ENCODE results near the gene TYR. TPM values are rescaled to one million over a fixed set of nuclear protein-coding genes. Genes with fewer than 3 reads are reported as not detected.
"Not testable (repeated sequence)": the region's sequence is repeated elsewhere in the genome, so short reads cannot be mapped to it uniquely, and the experiment has no call there.

TYR gene
- total RNA-seq, 1 donor from 2014 or later, result not detected

- H3K9me3 ChIP-seq (replicated peaks); H3K27ac ChIP-seq (replicated peaks); intact Hi-C loops (cut with micrococcal nuclease); DNase-seq; H3K4me3 ChIP-seq; H3K27me3 ChIP-seq (ENCODE audit: low read depth); H3K36me3 ChIP-seq; H3K4me1 ChIP-seq: not testable (repeated sequence)
- TF ChIP-seq CTCF (IDR thresholded peaks at IDR 0.05; ENCODE audit: borderline replicate concordance), result peak; percentile 64
Measured at GRCh38 chr11:89333704-89334103, 156.0 kb downstream of the TYR start.

- H3K27ac ChIP-seq (replicated peaks); H3K4me1 ChIP-seq; H3K4me3 ChIP-seq; H3K9me3 ChIP-seq (replicated peaks); DNase-seq; H3K36me3 ChIP-seq; H3K27me3 ChIP-seq (ENCODE audit: low read depth); intact Hi-C loops (cut with micrococcal nuclease): not testable (repeated sequence)
Measured at GRCh38 chr11:89337100-89337650, 159.5 kb downstream of the TYR start.

- H3K9me3 ChIP-seq (replicated peaks); H3K4me3 ChIP-seq; DNase-seq; H3K27ac ChIP-seq (replicated peaks); H3K27me3 ChIP-seq (ENCODE audit: low read depth); intact Hi-C loops (cut with micrococcal nuclease); H3K4me1 ChIP-seq; H3K36me3 ChIP-seq: not testable (repeated sequence)
Measured at GRCh38 chr11:89338073-89338472, 160.4 kb downstream of the TYR start.

GRCh38 chr11:89340450-89340849 is 162.8 kb downstream of the TYR start:
- intact Hi-C loops (cut with micrococcal nuclease); DNase-seq: not testable (repeated sequence)
- peak overlapping the region; percentile 70 for H3K27ac ChIP-seq (replicated peaks)

GRCh38 chr11:89342880-89343572 is 165.4 kb downstream of the TYR start:
- H3K27me3 ChIP-seq (ENCODE audit: low read depth); H3K4me1 ChIP-seq; intact Hi-C loops (cut with micrococcal nuclease); H3K9me3 ChIP-seq (replicated peaks); H3K36me3 ChIP-seq; H3K4me3 ChIP-seq: not testable (repeated sequence)
- H3K27ac ChIP-seq (replicated peaks), result peak overlapping the region; percentile 70
- peak; percentile 57 for DNase-seq

More at GRCh38 chr11:89340450-89340849, 162.8 kb downstream of the TYR start:
- H3K9me3 ChIP-seq (replicated peaks); H3K4me1 ChIP-seq; H3K27me3 ChIP-seq (ENCODE audit: low read depth); H3K4me3 ChIP-seq; H3K36me3 ChIP-seq: not testable (repeated sequence)

Other genes with a start within 250 kb of the TYR start
- not detected for gene GRM5, start 111.9 kb upstream of the TYR start, total RNA-seq

All from left ventricle myocardium inferior (tissue), 1 donor.